CD1c-positive myeloid dendritic cell (primary cell): ENCODE measurements around the gene ZIM2.

Experiments used
- DNase-seq: peaks from one replicate; pipeline ENCODE4 v3.0.0-alpha.2; 2016; ENCODE audit errors: extremely low spot score

ZIM2 gene

GRCh38 chr19:56838909-56839651 lies 1.4 kb downstream of the ZIM2 start:
- DNase-seq: peak; percentile 89

GRCh38 chr19:56838024-56838908 lies 2.3 kb downstream of the ZIM2 start:
- peak; percentile 57 for DNase-seq

DNA sequence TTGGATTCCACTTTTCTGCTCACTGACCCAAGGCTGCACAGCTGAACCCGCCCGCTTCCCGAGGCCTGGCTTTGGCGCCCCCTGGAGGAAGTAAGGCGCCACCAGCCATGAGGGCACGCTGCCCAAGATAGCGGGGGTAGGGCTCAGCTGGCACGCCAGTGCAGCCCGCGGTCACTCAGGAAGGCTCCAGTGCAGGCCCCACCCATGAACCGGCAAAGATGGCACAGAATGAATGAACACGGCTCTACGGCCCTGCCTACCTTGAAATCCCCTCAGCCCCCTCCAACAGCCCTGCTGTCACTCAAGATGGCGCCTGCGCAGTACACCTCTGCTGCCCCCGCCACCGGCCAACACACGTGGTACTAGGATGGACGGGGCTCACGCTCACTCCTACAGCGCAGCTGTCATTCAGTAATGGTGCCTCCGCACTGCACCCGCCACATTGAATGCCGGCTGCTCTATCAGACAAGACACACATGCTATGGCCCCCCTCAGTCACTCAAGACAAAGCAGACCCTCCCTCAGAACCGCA lies 3.0 kb downstream of the ZIM2 start:
- peak; percentile 50 for DNase-seq

DNA sequence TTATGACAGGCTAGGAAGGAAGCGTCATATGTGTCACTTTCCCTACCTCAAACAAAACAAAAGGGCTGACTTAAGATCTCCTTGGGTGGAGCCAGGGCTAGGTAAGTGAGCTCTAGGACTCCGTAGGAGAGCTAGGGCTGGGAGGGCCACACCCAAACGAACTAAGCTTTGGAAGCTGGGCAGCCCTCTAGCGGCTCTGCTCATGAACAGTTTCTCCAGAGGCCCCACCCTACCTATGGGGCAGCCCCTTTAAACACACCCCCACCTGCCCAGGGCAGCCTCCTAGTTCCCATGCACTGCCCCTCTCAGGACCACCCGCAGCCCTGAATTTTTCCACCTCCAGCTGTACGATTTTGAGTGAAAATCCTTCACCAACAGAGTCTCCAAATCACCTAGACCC lies 3.5 kb downstream of the ZIM2 start:
- no peak for DNase-seq

GRCh38 chr19:56836059-56836458 lies 4.5 kb downstream of the ZIM2 start:
- no peak for DNase-seq

DNA sequence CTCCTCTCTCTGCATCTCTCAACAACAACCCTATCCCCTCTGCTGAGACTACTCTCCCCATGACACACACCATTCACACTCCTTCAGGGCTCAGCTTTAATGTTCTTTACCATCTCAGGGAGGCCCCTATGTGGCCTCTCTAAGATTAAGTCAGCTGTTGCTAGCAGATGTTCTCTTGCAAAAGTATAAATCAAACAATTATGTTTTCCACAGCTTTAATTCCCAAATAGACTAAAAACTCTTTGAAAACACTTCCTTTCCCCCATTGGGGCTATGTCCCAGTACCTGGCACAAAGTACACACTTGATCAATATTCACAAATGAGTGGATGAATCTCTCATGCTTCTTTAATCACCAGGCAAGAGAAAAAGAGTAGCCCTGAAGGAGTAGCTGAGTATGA lies 5.1 kb downstream of the ZIM2 start:
- no peak for DNase-seq

GRCh38 chr19:56834564-56835375 lies 5.8 kb downstream of the ZIM2 start:
- no peak for DNase-seq

- no peak for DNase-seq
Measured at GRCh38 chr19:56832352-56832928, 8.1 kb downstream of the ZIM2 start.

GRCh38 chr19:56831255-56831654 lies 9.3 kb downstream of the ZIM2 start:
- DNase-seq: no peak

DNA sequence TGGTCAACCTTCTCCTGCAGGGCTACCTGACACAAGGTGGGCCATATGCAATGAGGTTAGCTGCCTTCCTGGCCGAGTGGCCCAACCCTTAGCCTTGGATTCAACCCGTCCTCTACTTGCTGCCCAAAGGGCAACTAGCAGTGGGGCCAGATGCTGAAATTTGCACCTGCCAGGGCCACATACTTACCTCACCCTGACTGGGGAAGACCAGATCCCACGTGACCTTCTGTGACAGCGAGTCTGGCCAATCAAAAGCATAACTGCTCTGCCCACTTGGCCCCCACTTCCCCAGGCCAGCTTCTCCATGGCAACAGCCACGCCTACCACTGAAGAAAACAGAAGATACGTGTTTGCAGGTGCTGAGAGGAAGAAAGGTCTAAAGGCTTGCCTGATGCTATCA lies 10.9 kb downstream of the ZIM2 start:
- DNase-seq: no peak

- DNase-seq: no peak
Measured at GRCh38 chr19:56827708-56828107, 12.8 kb downstream of the ZIM2 start.

GRCh38 chr19:56823956-56824355 lies 16.6 kb downstream of the ZIM2 start:
- DNase-seq: no peak

- DNase-seq: no peak
Measured at GRCh38 chr19:56823417-56823816, 17.1 kb downstream of the ZIM2 start.

- no peak for DNase-seq
Measured at GRCh38 chr19:56822755-56823154, 17.8 kb downstream of the ZIM2 start.

DNA sequence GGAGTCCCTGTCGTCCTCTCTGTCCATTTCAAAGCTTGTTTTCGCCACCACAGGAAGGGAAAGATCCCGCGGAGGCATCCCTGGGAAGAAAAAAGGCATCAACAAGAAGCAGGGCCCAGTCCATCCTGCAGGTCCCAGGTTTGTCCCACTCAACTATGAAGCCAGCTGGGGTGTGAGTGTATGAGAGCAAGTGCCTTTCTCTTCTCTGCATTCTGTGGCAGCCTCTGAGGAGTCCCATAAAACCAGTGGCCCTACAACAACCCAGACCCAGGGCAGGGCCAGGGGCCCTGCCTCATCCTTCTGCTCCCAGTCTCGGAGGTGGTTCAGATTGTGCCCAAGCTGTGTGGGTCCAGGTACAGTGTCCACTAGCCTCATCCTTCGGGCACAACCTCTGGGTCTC lies 18.9 kb downstream of the ZIM2 start:
- no peak for DNase-seq

DNA sequence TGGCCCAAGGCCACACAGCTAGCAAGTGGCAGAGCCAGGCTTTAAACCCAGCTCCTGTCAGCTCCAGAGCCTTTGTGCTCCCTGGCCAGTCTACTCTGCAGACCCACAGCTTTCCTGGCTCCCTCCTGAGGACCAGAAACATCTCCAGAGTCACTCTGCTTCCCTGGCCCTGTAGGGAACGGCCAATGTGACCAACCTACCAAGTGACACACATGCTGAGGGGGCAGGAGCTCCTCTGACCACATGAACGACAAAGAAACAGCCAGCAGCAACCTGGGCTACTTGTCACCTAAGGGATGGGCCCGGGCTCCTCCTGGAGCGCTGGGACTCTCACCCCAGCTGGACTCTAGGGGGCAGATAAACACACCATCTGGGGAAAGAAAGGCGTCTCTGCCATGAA lies 19.3 kb downstream of the ZIM2 start:
- DNase-seq: no peak

DNA sequence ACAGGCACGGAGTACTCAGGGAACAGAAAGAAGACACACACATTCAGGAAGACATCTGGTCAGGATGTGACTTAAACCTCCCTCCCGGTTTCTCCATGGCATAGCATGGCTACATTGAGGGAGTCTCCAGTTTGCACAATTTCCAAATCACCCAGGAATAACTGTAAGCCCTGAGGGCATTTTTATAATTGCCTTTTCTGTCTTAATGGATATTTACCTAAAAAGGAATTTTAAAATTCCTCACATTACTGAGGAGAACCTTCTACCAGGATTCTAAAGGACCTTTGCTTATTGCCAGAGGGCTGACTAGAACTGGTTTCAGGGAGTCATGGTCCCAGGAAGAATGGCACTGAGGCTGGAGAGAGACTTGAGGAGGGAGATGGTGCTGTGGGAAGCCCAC lies 21.4 kb downstream of the ZIM2 start:
- DNase-seq: no peak

DNA sequence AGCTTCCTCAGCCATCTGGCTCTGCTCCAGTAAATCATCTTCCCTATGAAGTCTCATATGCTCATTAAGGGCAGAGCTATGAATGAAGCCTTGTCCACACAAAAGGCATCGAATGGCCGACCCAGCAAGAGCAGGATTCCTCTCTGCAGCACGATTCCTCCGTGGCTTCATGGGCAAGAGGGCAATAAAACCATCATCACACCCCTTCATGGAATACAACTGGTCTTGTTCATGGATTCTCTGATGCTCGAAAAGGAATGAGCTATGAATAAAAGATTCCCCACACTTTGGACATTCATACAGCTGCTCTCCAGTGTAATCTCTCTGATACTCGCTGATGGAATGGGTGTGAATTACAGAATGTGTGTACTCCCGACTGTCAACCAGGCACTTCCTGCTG lies 25.9 kb downstream of the ZIM2 start:
- no peak for DNase-seq

- no peak for DNase-seq
Measured at GRCh38 chr19:56813531-56813930, 27.0 kb downstream of the ZIM2 start.

- no peak for DNase-seq
Measured at GRCh38 chr19:56811480-56811879, 29.0 kb downstream of the ZIM2 start.

DNA sequence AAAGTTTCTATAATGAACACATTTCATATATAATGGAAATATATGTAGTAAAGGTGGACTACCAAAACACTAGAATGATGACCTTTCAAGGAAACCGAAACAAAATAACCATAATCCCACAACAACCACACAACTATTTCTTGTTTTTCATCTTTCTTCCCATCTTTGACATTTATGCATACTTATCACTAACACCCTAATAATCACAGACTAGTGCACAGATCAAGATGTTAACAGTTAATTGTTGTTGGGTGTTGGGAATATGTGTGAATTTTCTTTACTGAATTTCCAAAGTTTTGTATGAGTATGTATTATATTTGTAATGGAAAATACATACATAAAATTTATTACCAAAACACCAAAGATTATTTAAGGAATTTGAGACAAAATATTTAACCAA lies 30.3 kb downstream of the ZIM2 start:
- DNase-seq: no peak
